Left renal pelvis (tissue), 4 donors: ENCODE results near the gene GPRIN1. TPM values are rescaled to one million over a fixed set of nuclear protein-coding genes. Genes with fewer than 3 reads are reported as not detected.

Experiments used
- DNase-seq, 4 donors: peaks; one replicate each; pipeline ENCODE4 v3.0.0-alpha.2; 2013; ENCODE audit warnings: low read depth in 4 of 4, low spot score in 3 of 4
- polyA plus RNA-seq, 4 donors: library from polyadenylated mRNA; unstranded; fragments of 120-200 nt; gene quantifications; one replicate each; pipeline ENCODE4 v1.2.1, GENCODE V29; 2013; ENCODE audit not compliant: insufficient read length in 4 of 4

The GPRIN1 gene
- polyA plus RNA-seq, 4 donors = 1.3 to 1.9 (median 1.4) TPM

DNA sequence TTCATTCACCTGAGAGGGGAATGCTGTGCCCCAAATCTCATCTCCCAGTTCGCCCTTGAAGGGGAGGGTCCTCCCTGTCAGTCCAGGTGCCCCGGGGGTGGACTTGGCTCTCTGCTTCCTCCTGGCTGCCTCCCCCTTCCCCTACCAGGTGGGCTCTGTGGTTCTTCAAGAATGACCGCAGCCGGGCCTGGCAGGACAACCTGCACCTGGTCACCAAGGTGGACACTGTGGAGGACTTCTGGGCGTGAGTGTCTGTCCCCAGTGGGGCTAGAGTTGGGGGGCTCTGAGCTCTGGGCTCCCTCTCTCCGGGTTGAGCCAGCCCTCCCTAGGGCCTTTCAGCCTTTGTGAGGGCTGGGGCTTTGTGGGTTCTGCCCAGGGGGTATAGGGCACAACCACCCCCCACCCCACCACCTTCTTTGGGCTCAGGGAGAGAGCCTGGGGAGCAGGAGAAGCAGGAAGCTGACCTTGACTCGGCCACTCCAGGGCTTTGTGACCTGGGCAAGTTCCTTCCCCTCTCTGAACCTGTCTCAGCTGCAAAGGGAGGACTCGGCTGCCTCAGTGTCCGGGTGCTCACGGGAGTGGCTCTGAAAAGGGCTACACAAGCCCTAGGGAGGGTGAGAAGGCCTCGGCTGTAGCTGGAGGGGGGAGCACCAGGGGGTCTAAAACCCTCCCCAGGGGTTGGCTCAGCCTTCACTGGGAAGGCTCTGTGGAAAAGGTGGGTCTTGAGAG is 33.7 kb upstream of the GPRIN1 start:
- no peak for DNase-seq

- DNase-seq = no peak
Observed at GRCh38 chr5:176642675-176643490, 32.9 kb upstream of the GPRIN1 start.

DNA sequence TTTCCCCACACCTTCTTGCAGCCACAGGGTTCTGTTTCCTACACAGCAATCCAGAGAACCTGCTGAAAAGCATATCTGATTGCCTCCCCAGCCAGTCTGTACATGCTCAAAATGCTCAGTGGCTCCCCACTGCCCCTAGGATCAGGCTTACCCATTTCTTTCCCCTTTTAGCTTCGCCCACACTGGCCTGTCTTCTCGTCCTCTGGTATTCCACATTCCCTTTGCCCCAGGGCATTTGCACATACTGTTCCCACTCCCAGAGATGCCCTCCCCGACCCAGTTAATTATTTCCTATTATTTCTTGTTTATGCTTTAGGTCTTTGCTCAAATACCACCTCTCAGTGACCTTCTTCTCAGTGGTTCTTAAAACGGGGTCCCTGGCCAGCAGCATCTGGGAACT is 30.7 kb upstream of the GPRIN1 start:
- no peak for DNase-seq

DNA sequence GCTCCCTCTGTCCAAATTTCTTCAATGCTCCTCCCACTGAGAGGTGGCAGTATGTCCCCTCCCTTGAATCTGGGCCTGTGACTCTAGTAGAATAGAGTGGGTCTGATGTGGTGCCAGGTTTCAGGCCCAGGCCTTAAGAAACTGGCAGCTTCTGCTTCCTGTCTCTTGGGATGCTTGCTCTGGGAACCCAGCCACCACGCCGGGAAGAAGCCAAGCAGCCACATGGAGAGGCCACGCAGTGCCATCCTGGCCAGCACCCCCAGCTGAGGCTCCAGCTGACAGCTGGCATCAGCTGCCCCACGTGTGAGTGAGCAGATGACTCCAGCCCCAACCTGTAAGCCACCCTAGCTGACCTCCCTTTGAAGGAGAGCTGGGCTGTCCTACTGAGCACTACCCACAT is 30.0 kb upstream of the GPRIN1 start:
- DNase-seq = no peak

GRCh38 chr5:176639208-176639607 is 29.3 kb upstream of the GPRIN1 start:
- DNase-seq = no peak

GRCh38 chr5:176638437-176638836 is 28.5 kb upstream of the GPRIN1 start:
- no peak for DNase-seq

- DNase-seq = no peak
Observed at GRCh38 chr5:176637556-176637955, 27.6 kb upstream of the GPRIN1 start.

- no peak for DNase-seq
Observed at GRCh38 chr5:176636426-176636825, 26.5 kb upstream of the GPRIN1 start.

DNA sequence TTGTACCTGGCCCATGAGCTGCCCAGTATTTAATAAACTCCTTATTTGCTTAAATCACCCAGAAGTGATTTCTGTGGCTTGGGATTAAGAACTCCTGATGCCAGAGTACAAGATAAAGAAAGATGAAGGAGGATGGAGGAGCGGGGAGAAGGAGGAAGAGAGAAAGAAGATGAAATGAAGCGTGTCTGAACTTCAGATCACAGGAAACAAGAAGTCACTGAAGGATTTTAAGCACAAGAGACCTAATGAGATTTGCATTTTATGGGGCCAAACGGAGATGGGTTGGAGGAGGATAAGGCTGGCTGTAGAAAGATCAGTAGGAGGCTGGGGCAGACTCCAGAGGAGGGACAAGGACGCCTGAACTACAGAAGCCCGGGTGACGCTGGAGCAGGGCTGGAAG is 23.6 kb upstream of the GPRIN1 start:
- DNase-seq = no peak

- DNase-seq = no peak
Observed at GRCh38 chr5:176632745-176633144, 22.8 kb upstream of the GPRIN1 start.

- DNase-seq = no peak
Observed at GRCh38 chr5:176631383-176632200, 21.6 kb upstream of the GPRIN1 start.

GRCh38 chr5:176630681-176631222 is 20.8 kb upstream of the GPRIN1 start:
- DNase-seq = no peak

DNA sequence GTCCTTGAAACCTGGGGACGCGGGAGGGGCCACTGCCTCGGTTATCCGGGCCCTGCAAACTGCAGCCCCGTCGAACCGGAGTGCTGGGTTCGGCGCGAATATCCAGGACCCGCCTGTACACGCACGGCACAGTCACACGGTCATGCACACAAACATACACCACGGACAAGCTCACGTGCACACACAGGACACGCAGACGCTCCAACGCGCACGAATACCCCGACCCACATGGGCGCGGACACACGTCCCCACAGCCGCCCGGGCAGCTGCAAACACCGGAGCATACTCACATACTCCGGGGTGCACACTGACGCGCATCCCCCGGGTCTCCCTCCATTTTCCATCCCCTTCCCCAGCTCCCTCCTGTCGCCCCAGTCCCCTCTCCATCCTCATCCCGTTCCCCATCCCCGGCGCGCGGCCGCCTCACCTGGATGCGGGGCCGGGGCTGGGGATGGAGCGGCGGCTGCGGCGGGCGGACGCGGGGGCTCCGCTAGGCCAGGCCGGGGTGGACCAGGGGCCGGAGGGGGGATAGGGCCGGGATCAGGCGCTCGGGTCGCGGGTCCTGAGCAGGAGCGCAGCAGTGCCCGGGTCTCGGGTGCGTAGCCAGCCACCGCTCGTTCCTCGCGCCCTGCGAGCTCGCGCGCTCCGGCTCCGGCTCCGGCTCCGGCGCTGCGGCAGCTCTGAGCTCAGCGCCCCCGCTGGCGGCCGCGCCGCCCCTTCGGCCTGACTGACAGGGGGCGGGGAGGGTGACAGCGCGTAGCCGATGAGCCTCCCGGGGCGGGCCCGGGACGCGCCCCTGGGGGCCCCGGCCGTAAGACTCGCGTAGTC is 20.1 kb upstream of the GPRIN1 start, which contains the start of the genes EIF4E1B and SNCB:
Gene EIF4E1B, plus strand, starts transcription at position 823 of the 828 bp plus-strand sequence. CDS start 12,113 bp downstream, outside the sequence.
Gene SNCB, minus strand, starts transcription at position 682 of the 828 bp plus-strand sequence. CDS start 880 bp downstream, outside the sequence.
- peak in 1 of 4 donors; percentile 33 for DNase-seq

GRCh38 chr5:176629317-176629852 is 19.4 kb upstream of the GPRIN1 start:
- no peak for DNase-seq

DNA sequence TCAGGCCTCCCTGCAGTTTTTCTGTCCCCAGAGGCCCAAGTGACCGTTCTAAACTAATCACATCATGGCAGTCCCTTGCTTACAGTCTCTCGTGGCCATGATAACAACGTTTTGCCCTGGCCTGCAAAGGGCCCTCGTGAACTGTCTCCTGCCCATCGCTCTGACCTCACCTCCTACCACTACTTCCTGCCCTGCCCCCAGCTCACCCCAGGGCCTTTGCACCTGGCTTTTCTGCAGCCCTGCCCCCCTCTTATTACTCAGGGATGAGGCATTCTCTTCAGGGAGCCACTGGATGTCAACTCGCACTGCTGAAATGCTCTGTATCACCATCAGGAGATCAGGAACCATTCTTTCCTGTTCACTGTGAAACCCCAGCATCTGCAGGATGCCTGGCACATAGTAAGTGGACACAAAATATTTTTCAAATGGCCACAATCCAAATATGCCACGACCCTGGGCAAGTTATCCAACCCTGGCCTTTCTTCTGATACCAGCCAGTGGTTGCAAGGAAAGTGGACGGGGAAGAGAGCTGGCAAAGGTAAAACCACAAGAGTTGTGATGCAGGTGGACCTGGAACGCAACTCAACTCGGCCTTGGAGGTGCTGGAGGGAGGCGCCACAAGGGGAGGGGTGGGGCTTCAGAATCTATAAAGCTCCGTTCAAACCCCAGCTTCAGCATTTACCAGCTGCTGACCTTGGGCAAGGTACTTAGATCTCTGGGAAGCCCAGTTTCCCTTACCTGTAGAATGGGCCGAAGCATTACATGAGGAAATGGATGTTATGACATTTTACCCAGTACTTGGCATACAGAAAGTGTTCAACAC is 18.7 kb upstream of the GPRIN1 start:
- no peak for DNase-seq

DNA sequence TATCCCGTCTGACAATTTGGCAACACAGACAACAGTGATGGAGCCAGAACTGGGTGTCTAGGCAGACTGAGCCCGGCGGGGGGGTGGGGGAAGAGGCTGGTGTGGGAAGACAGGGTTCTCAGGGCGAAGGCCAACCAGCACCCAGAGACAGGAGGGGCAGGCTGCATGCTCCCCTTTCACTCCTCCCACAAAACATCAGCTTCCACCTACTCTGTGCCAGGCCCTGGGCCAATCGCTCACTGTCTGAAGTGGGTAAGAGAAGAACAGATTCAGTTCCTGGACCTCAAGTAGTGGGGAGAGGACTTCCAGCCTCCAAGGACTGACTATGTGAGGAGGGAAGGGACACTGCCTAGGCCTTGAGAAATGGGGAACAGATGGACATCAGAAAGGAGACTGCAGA is 17.6 kb upstream of the GPRIN1 start:
- no peak for DNase-seq

DNA sequence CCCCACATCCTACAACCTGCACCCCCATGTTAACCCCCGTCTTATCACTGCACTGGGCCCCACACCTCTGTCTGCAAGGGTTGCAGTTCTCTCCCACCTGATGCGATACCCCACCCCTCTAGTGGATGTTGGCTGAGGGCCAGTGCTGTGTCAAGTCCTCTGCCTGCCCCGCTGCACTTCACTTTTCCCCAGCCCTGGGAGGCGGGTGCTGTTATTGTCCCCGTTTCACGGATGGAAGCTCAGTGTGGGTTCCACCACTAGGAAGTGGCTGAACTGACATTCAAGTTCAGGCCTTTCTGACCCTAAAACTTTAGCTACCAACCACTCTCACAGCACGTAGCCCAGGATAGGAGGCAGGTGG is 16.9 kb upstream of the GPRIN1 start:
- no peak for DNase-seq

DNA sequence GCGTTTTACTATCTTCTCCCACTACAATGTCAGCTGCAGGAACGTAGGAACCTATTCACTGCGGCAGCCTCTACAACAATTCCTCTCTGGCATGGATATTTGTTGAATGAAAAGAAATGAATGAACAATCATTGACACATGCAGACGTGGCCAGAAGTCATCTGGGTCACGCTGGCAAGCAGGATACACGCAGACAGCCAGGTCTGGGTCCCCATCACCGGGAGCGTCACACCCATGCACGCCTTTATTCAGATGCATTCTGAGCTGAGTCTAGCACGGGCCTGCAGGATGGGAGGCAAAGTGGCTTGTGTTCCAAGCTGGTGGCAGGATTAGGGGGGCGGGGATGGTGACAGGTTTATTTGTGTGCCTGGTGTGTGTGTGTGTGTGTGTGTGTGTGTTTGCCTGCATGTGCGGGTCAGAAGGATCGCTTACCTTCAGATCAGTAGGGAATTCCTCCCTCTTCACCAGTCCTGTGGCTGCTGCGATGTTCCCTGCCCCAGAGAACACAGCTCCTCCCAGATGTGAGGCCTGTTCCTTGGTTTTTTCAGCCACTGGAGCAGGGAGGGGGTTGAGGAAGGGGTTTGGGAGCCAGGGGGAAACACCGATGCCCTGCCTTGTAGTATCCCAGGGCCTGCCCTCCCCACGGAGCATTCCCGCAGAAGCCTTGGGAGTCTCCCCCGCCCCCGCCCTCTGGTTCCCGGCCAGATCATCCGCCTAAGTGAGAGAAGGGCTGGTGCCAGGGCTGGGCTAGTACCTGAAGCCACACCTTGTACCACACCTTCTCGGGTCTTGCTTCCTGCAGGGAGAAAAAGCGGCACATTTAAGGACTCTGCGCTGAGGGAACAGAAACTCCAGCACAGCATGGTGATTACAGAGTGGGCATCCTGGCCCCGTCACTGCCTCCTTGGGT is 16.3 kb upstream of the GPRIN1 start:
- no peak for DNase-seq
